ENCODE data around the gene SCRG1.

- no peak for TF ChIP-seq CTCF (IDR thresholded peaks at IDR 0.05)
- TF ChIP-seq POLR2A (IDR thresholded peaks at IDR 0.05), result no peak
Measured at GRCh38 chr4:173411106-173411693, 12.3 kb upstream of the SCRG1 start.

Data from adrenal gland (tissue), 5 donors.